ENCODE data around the gene TIMM10.
"Not testable (repeated sequence)": the region's sequence is repeated elsewhere in the genome, so short reads cannot be mapped to it uniquely, and the experiment has no call there.

Gene TIMM10

DNA sequence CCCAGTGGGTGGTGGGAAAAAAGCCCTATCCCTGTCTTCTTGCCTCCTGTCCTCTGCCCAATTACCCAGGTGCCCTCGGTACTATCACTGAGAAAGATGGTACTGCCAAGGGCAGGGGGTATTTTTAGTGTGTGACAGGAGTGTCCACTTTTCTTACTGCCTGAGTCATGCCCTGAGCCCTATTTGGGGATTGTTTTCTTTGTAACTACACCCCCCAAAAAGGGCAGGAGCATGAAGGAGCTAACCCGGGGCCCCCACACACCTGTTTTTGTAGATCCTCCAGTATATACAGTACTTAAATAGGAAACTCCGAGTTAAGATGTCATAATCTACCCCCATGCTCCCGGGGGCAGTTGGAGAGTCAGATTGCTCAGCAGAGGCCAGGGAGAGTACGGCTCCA lies 10.6 kb upstream of the TIMM10 start:
- Histone ChIP-seq H3K36me3 (ENCODE audit: insufficient read depth, low read length) (no peaks in the 10 kb centered on the region), H3K27me3 (ENCODE audit: insufficient read depth, low read length) (no peaks in the 10 kb centered on the region; the same call in 1 of the 2 replicates), H3K9ac (ENCODE audit: low read depth, low read length) (no peak overlapping the region), H3K27ac (ENCODE audit: low read depth, low read length) (no peak overlapping the region), H3K4me3 (ENCODE audit: low read length) (no peak overlapping the region), H3K9me3 (ENCODE audit: insufficient read depth, low read depth, low read length) (no peaks in the 10 kb centered on the region), H3K4me1 (ENCODE audit: insufficient read depth, low read length) (peaks cover 18% of the 10 kb centered on the region)
- WGBS = 92% methylated on average over 5 of the region's 5 CpGs

DNA sequence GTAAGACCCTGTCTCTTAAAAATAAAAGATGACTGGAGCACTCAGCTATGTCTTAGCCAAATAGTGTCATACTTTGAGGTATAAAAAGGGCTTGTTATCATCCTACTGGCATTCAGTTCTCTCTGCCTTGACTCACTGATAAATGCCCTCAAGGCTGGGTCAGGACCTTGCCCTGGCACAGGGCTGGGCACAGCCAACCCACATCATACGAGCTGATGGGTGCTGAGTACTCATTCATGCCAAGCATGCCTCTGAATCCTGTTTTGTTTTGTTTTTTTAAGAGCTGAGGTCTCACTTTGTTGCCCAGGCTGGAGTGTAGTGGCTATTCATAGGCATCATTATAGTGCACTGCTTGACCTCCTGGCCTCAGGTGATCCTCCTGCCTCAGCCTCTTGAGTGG lies 8.8 kb upstream of the TIMM10 start:
- 95% methylated on average over 1 of the region's 1 CpG for WGBS
- Histone ChIP-seq H3K27me3 (ENCODE audit: insufficient read depth, low read length) (no peaks in the 10 kb centered on the region; the same call in 1 of the 2 replicates), H3K36me3 (ENCODE audit: insufficient read depth, low read length) (no peaks in the 10 kb centered on the region), H3K4me1 (ENCODE audit: insufficient read depth, low read length) (peaks cover 18% of the 10 kb centered on the region), H3K4me3 (ENCODE audit: low read length) (no peak overlapping the region), H3K9ac (ENCODE audit: low read depth, low read length) (no peak overlapping the region), H3K27ac (ENCODE audit: low read depth, low read length) (no peak overlapping the region), H3K9me3 (ENCODE audit: insufficient read depth, low read depth, low read length) (no peaks in the 10 kb centered on the region)

DNA sequence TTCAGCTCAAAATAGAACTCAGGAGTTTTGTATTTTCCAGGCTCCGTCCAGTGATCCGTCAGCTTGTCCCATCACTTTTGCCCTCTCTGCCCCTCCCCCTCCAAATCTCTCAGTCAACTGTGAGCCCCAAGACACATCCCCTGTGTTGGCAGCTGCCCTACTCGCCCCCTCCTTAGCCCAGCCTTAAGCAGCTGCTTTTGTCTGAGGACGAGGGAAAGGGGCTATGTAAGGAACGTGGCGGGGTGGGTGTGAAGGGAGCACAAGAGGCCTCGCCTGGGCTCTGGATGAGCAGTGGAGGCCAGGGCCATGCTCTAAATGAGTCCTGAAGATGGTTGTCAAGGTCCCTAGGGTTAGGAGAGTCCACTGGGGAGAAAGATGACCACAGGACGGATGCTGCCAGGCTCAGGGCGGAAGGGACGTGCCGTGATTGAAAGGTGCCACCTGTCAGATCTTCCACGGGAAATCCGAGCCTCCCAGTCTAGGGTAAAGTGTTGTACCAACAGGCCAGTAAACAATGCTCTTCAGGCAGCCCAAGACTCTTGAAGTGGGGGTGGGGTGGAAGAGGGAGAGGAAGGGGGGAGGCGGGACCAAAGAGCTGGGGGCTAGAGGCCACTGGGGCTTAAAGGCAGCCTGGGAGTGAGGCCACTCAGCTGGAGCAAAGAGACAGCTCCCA lies 6.5 kb upstream of the TIMM10 start, which contains the start of gene SMTNL1:
SMTNL1 (plus strand) TSS at position 649 of the 673 bp plus-strand sequence. CDS start 5,048 bp downstream, outside the sequence.
- H3K9ac ChIP-seq (ENCODE audit: low read depth, low read length) = no peak within 1 kb of the TSS
- H3K4me3 ChIP-seq (ENCODE audit: low read length) = no peak within 1 kb of the TSS
- H3K4me1 ChIP-seq (ENCODE audit: insufficient read depth, low read length) = peaks cover 9% of the 10 kb centered on the region; the same call in 1 of the 2 replicates
- no peaks in the 10 kb centered on the region for H3K27me3 ChIP-seq (ENCODE audit: insufficient read depth, low read length)
- H3K27ac ChIP-seq (ENCODE audit: low read depth, low read length) = no peak within 1 kb of the TSS
- no peaks in the 10 kb centered on the region for H3K9me3 ChIP-seq (ENCODE audit: insufficient read depth, low read depth, low read length)
- WGBS = 70% methylated on average over 14 of the region's 14 CpGs
- no peaks in the 10 kb centered on the region for H3K36me3 ChIP-seq (ENCODE audit: insufficient read depth, low read length)

DNA sequence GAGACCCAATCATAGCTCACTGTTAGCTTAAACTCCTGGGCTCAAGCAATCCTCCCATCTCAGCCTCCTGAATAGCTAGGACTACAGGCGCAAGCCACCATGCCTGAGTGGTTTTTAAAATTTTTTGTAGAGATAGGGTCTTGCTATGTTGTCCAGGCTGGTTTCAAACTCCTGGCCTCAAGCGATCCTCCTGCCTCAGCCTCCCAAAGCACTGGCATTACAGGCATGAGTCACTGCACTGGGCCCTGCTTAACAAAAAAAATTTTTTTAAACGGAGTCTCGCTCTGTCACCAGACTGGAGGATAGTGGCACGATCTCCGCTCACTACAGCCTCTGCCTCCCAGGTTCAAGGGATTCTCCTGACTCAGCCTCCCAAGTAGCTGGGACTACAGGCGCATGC lies 3.9 kb upstream of the TIMM10 start:
- not testable (repeated sequence) for H3K4me3 ChIP-seq (ENCODE audit: low read length); H3K27me3 ChIP-seq (ENCODE audit: insufficient read depth, low read length); H3K27ac ChIP-seq (ENCODE audit: low read depth, low read length); H3K36me3 ChIP-seq (ENCODE audit: insufficient read depth, low read length); H3K9me3 ChIP-seq (ENCODE audit: insufficient read depth, low read depth, low read length); H3K9ac ChIP-seq (ENCODE audit: low read depth, low read length)
- peaks cover 18% of the 10 kb centered on the region for H3K4me1 ChIP-seq (ENCODE audit: insufficient read depth, low read length)
- WGBS = 93% methylated on average over 6 of the region's 7 CpGs

DNA sequence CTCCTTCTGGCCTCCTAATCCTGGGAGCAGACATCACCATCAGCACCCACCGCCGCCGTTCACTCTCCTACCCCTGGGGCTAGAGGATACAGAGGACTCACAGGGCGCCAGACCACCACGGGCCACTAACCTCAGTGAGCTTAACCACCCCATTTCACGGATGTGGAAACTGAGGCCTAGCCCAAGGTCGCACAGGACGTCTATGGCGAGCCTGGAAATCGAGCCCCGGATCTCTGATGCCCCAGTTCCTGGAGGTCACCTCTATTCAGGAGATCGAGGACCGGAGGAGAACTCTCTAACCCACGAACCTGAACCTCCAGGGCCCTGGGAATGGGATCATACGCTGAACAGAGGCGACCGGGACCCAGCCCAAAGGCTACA lies 349 bp downstream of the TIMM10 start:
- no peaks in the 10 kb centered on the region for H3K27me3 ChIP-seq (ENCODE audit: insufficient read depth, low read length)
- peak overlapping the region; percentile 37 for H3K27ac ChIP-seq (ENCODE audit: low read depth, low read length)
- peak overlapping the region; percentile 86 for H3K4me3 ChIP-seq (ENCODE audit: low read length)
- no peaks in the 10 kb centered on the region for H3K9me3 ChIP-seq (ENCODE audit: insufficient read depth, low read depth, low read length)
- H3K4me1 ChIP-seq (ENCODE audit: insufficient read depth, low read length) = peaks cover 12% of the 10 kb centered on the region
- H3K9ac ChIP-seq (ENCODE audit: low read depth, low read length) = peak overlapping the region; percentile 82
- H3K36me3 ChIP-seq (ENCODE audit: insufficient read depth, low read length) = peaks cover 18% of the 10 kb centered on the region
- WGBS = 1% methylated on average over 17 of the region's 17 CpGs

DNA sequence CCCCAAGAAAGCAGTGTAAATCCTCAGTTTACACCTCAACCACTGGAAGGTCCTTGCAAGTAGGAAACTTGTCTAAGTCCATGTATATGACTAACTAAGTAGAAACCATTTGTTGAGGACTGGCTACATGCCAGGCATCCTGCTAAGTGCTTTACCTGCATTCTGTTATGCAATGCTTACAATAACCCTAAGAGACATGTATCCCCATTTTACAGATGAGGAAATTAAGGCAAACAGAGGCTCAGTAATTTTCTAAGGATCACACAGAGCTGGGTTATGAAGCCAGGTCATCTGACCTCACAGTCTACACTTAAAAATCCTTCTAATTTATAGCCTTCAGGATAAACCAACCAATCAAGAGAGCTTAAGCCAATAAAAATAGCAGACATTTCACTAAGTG lies 1.5 kb downstream of the TIMM10 start:
- H3K4me3 ChIP-seq (ENCODE audit: low read length) = no peak overlapping the region
- H3K9me3 ChIP-seq (ENCODE audit: insufficient read depth, low read depth, low read length) = no peaks in the 10 kb centered on the region
- peaks cover 18% of the 10 kb centered on the region for H3K36me3 ChIP-seq (ENCODE audit: insufficient read depth, low read length)
- no peak overlapping the region for H3K27ac ChIP-seq (ENCODE audit: low read depth, low read length)
- peaks cover 12% of the 10 kb centered on the region for H3K4me1 ChIP-seq (ENCODE audit: insufficient read depth, low read length)
- no peak overlapping the region for H3K9ac ChIP-seq (ENCODE audit: low read depth, low read length)
- no peaks in the 10 kb centered on the region for H3K27me3 ChIP-seq (ENCODE audit: insufficient read depth, low read length)

DNA sequence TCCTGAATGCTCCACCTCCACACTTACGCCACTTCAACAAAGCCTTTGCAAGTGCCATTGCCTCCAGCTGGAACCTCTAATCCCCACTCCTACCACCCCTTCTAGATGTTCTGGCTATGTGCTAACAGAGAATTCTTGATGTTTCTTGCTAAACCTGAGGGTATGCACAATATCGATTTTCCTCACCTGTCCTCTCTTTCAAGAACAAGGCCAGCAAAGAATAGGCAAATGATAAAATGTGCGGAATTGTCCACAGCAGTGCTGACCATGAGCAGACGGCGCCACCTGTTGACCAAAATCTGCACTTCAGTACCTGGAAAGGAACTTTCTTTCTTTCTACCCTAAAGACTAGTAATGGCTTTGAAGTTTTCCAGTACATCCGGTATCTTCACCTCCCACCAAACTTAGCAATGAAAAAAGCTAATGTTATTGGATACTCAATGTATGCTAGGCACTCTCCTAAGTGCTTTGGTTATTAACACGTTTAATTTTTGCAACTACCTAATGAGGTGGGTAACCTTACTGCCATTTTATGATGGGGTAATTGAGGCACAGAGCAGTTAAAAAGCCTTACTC lies 3.4 kb downstream of the TIMM10 start:
- 29% methylated on average over 6 of the region's 7 CpGs for WGBS
- Histone ChIP-seq H3K9ac (ENCODE audit: low read depth, low read length) (no peak overlapping the region), H3K4me1 (ENCODE audit: insufficient read depth, low read length) (peaks cover 12% of the 10 kb centered on the region), H3K4me3 (ENCODE audit: low read length) (no peak overlapping the region), H3K27ac (ENCODE audit: low read depth, low read length) (no peak overlapping the region), H3K9me3 (ENCODE audit: insufficient read depth, low read depth, low read length) (no peaks in the 10 kb centered on the region), H3K36me3 (ENCODE audit: insufficient read depth, low read length) (peaks cover 18% of the 10 kb centered on the region), H3K27me3 (ENCODE audit: insufficient read depth, low read length) (no peaks in the 10 kb centered on the region)

DNA sequence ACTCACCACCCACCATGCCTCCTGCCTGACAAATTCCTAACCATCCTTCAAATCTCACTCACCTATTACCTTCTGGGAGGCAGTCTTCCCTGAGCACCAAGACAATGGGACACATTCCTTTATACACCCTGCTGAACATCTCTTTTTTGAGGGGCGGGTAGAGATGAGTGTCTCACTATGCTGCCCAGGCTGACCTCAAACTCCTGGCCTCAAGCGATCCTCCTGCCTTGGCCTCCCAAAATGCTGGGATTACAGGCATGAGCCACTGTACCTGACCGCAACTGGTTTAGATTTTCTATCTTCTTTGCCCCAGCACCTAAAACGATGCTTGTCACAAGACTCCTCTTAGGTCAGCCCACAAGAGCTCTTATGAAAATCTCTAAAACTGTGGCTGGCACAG lies 7.1 kb downstream of the TIMM10 start:
- Histone ChIP-seq H3K9ac (ENCODE audit: low read depth, low read length) (no peak overlapping the region), H3K4me1 (ENCODE audit: insufficient read depth, low read length) (peaks cover 2% of the 10 kb centered on the region; the same call in 1 of the 2 replicates), H3K4me3 (ENCODE audit: low read length) (no peak overlapping the region), H3K9me3 (ENCODE audit: insufficient read depth, low read depth, low read length) (no peaks in the 10 kb centered on the region), H3K27ac (ENCODE audit: low read depth, low read length) (no peak overlapping the region), H3K36me3 (ENCODE audit: insufficient read depth, low read length) (peaks cover 6% of the 10 kb centered on the region), H3K27me3 (ENCODE audit: insufficient read depth, low read length) (no peaks in the 10 kb centered on the region)
- 91% methylated on average over 4 of the region's 4 CpGs for WGBS

DNA sequence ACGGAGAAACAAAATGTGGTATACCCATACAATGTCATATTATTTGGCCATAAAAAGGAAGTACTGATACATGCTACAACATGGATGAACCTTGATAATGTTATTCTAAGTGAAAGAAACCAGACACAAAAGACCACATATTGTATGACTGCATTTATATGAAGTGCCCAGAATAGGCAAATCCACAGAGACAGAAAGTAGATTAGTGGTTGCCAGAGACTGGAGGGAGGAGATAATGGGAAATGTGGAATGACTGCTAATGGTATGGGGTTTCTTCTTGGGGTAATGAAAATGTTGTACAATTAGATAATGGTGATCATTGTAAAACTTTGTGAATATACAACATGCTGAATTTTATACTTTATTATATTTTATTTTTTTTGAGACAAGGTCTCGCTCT lies 9.4 kb downstream of the TIMM10 start:
- H3K9me3 ChIP-seq (ENCODE audit: insufficient read depth, low read depth, low read length) = no peaks in the 10 kb centered on the region
- H3K36me3 ChIP-seq (ENCODE audit: insufficient read depth, low read length) = no peaks in the 10 kb centered on the region; the same call in 1 of the 2 replicates
- H3K4me3 ChIP-seq (ENCODE audit: low read length) = no peak overlapping the region
- no peak overlapping the region for H3K9ac ChIP-seq (ENCODE audit: low read depth, low read length)
- peaks cover 16% of the 10 kb centered on the region for H3K27me3 ChIP-seq (ENCODE audit: insufficient read depth, low read length)
- 97% methylated on average over 2 of the region's 2 CpGs for WGBS
- H3K4me1 ChIP-seq (ENCODE audit: insufficient read depth, low read length) = peaks cover 1% of the 10 kb centered on the region; the same call in 1 of the 2 replicates
- H3K27ac ChIP-seq (ENCODE audit: low read depth, low read length) = no peak overlapping the region

DNA sequence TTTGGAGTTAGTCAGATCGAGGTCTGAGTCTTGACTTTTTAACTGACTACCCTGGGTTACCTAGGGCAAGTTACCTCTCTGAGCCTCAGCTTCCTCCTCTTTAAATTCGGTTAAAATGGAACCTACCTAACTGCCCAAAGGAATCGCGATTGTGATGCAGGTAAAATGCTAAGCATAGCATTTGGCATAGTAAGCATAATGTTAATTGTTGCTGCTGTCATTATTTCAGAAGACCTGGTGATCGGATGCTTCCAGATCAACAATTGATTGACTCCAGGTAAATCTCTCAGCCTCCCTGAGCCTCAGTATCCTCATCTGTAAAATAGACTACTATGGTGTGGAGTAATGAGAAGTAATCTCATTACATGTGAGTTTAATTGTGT lies 14.5 kb downstream of the TIMM10 start:
- peak overlapping the region; percentile 70 for H3K4me3 ChIP-seq (ENCODE audit: low read length)
- WGBS = 14% methylated on average over 5 of the region's 5 CpGs

DNA sequence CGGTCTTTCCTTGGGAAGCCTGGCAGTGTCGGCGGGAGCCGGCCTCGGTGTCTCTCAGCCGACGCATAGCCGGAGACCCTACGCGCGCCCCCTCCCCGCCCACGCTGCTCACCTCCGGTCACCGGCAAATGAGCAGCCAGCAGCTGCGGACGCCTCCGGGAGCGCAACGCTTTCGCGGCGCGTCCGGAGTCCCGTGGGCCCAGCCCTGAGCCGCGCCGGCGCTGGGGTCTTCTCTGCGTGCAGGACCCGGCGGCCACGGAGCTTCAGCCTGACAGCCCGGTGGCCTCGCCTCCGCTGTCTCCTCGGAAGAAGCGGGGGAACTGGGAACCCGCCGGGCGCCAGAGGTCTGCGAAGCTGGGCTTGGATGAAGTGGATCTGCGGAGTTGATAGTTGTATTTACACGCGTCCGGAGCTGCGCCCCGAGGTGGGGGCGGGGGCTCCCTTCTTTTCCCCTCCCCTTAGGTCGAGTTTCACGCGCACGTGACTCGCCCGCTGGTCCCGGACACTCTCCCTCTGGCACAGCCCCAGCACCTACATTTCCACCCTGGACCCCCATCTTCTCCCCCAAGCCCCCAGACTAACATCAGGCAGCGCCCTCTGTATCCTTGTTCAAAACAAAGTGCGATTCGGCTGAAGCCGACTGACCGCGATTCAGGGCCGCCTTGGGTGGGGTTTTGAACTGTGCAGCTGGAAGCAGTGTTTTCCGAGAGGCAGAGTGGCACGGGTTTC lies 15.1 kb downstream of the TIMM10 start, which contains the start of gene SLC43A1:
SLC43A1 (minus strand) TSS at position 371 of the 729 bp plus-strand sequence. CDS start 1,591 bp downstream, outside the sequence.
- Histone ChIP-seq H3K9me3 (ENCODE audit: insufficient read depth, low read depth, low read length) (no peaks in the 10 kb centered on the region), H3K4me1 (ENCODE audit: insufficient read depth, low read length) (peaks cover 3% of the 10 kb centered on the region; the same call in 1 of the 2 replicates), H3K36me3 (ENCODE audit: insufficient read depth, low read length) (no peaks in the 10 kb centered on the region), H3K9ac (ENCODE audit: low read depth, low read length) (peak within 1 kb of the TSS; percentile 69), H3K27me3 (ENCODE audit: insufficient read depth, low read length) (peaks cover 46% of the 10 kb centered on the region), H3K27ac (ENCODE audit: low read depth, low read length) (no peak within 1 kb of the TSS), H3K4me3 (ENCODE audit: low read length) (peak within 1 kb of the TSS; percentile 70)
- under 1% methylated on average over 66 of the region's 66 CpGs for WGBS

More for the DNA sequence above, 14.5 kb downstream of the TIMM10 start:
- Histone ChIP-seq H3K27me3 (ENCODE audit: insufficient read depth, low read length) (peaks cover 46% of the 10 kb centered on the region), H3K9me3 (ENCODE audit: insufficient read depth, low read depth, low read length) (no peaks in the 10 kb centered on the region), H3K36me3 (ENCODE audit: insufficient read depth, low read length) (no peaks in the 10 kb centered on the region), H3K27ac (ENCODE audit: low read depth, low read length) (no peak overlapping the region), H3K4me1 (ENCODE audit: insufficient read depth, low read length) (peaks cover 3% of the 10 kb centered on the region; the same call in 1 of the 2 replicates), H3K9ac (ENCODE audit: low read depth, low read length) (peak overlapping the region; percentile 69; the same call in 1 of the 2 replicates)

All from HUES64 (cell line).